ENCODE results near the gene MTIF3.

MTIF3 gene

GRCh38 chr13:27474751-27475268 is 24.4 kb upstream of the MTIF3 start:
- no peak overlapping the region for H3K4me3 ChIP-seq (replicated peaks in 1 of 2; ENCODE audit: low read depth in 2 of 2, low read length in 2 of 2)
- TF ChIP-seq CTCF (IDR thresholded peaks at IDR 0.05; ENCODE audit: low read depth, low read length): no peak
- no peak for DNase-seq (ENCODE audit: low read depth in 2 of 2)

DNA sequence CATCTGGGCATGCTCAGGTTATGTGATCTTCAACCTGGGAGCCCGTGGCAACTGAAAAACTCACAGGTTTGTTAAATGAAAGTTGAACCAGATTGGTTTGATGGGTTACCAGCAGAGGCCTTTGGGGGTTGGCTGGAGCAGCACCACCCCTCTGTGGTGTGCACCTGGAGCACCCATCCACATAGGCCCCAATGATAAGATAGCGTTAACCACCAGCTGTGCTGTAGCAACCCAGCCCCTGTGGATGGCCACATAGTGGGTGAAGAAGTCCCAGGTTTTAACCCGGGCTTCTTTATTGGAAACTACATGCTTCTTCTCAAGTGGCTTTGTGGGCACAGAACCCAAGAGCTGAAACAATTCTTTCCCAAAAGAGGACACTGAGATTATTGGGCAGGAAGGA is 22.6 kb upstream of the MTIF3 start:
- TF ChIP-seq CTCF (IDR thresholded peaks at IDR 0.05; ENCODE audit: low read depth, low read length): no peak
- no peak overlapping the region for H3K4me3 ChIP-seq (replicated peaks in 1 of 2; ENCODE audit: low read depth in 2 of 2, low read length in 2 of 2)
- DNase-seq (ENCODE audit: low read depth in 2 of 2): no peak

GRCh38 chr13:27472441-27472840 is 22.1 kb upstream of the MTIF3 start:
- no peak for TF ChIP-seq CTCF (IDR thresholded peaks at IDR 0.05; ENCODE audit: low read depth, low read length)
- no peak for DNase-seq (ENCODE audit: low read depth in 2 of 2)

DNA sequence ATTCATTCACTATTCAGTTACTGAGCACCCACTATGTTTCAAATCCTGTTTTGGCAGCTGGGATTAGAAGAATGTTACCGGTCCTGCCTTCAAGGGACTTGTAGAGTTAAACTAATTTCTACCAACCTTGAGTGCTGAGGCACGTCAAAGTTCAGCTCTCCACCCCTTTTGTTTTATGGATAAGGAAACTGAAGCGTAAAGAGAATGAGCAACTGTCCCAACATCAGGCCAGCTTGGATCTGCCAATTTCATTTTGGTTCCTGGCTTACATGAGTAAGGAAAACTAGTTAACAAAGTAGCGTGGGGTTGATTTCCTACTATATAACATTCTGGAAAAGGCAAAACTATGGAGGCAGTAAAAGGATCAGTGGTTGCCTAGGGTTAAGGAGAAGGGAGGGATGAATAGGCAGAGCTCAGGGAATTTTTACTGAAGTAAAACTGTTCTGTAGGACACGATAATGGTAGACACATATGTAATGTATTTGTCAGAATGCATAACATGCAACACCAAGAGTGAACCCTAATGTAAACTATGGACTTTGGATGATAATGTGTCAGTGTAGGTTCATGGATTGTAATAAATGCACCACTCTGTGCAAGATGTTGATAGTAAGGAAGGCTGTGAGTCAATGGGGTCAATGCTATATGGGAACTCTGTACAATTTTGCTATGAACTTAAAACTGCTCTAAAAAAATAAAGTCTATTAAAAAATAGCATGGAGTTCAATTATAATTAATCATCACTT is 19.9 kb upstream of the MTIF3 start:
- DNase-seq (ENCODE audit: low read depth in 2 of 2): no peak
- no peak for TF ChIP-seq CTCF (IDR thresholded peaks at IDR 0.05; ENCODE audit: low read depth, low read length)
- no peak overlapping the region for H3K4me3 ChIP-seq (replicated peaks in 1 of 2; ENCODE audit: low read depth in 2 of 2, low read length in 2 of 2)

More at GRCh38 chr13:27472441-27472840, 22.1 kb upstream of the MTIF3 start:
- H3K4me3 ChIP-seq (replicated peaks in 1 of 2; ENCODE audit: low read depth in 2 of 2, low read length in 2 of 2): no peak overlapping the region

- TF ChIP-seq CTCF (IDR thresholded peaks at IDR 0.05; ENCODE audit: low read depth, low read length): no peak
- no peak for DNase-seq (ENCODE audit: low read depth in 2 of 2)
- H3K4me3 ChIP-seq (replicated peaks in 1 of 2; ENCODE audit: low read depth in 2 of 2, low read length in 2 of 2): no peak overlapping the region
These were observed 16.1 kb upstream of the MTIF3 start for GRCh38 chr13:27466513-27466912.

DNA sequence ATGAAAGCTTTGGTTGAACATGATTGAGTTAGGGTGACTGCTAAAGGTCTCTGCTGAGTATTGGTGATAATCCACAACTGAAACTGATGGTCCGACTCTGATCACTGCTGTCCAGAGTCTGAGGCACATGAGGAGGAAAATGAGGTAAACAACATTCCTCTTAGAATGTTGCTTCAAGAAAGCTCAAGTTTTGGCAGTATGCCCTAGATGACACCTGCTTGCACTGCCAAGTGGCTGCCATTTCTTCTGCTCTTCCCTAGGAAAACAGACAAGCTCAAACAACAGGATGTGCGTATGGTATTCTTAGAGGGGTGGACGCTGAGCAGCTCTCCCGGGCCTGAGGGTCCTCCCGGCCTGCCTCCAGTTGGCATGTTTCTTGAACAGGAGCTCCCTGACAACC is 15.2 kb upstream of the MTIF3 start:
- no peak for DNase-seq (ENCODE audit: low read depth in 2 of 2)
- no peak overlapping the region for H3K4me3 ChIP-seq (replicated peaks in 1 of 2; ENCODE audit: low read depth in 2 of 2, low read length in 2 of 2)
- no peak for TF ChIP-seq CTCF (IDR thresholded peaks at IDR 0.05; ENCODE audit: low read depth, low read length)

Data from cardiac fibroblast (primary cell).